Esophagus squamous epithelium (tissue), 5 donors: ENCODE measurements around the gene CRYAB. TPM values are rescaled to one million over a fixed set of nuclear protein-coding genes. Genes with fewer than 3 reads are reported as not detected.

ENCODE experiments used
- DNase-seq: peaks from one replicate; lab custom pipeline; 2025; lab: John Stamatoyannopoulos, UW
- H3K27ac ChIP-seq, 4 donors: fragments of 200-600 bp; sonication (generic); one replicate each; pipeline ENCODE4 v1.5.1; 2016 to 2019; ENCODE audit warnings: mild to moderate bottlenecking in 1 of 4
- H3K27me3 ChIP-seq, 4 donors: fragments of 200-600 bp; sonication (generic); 1 replicate in 3 of 4; 2 replicates in 1 of 4; pipeline versions ENCODE4 v1.5.1 to v1.6.0; 2017 to 2021; ENCODE audit warnings: antibody characterized with exemption in 1 of 4
- H3K36me3 ChIP-seq, 3 donors: fragments of 200-600 bp; sonication (generic); one replicate each; pipeline ENCODE4 v1.5.1; 2016 to 2019
- H3K4me1 ChIP-seq, 3 donors: fragments of 200-600 bp; sonication (generic); one replicate each; pipeline ENCODE4 v1.5.1; 2017 to 2019
- H3K4me3 ChIP-seq, 4 donors: fragments of 200-600 bp; sonication (generic); 1 replicate in 3 of 4; 2 replicates in 1 of 4; pipeline ENCODE4 v1.5.1; 2016 to 2019; ENCODE audit warnings: mild to moderate bottlenecking in 2 of 4, moderate library complexity in 1 of 4
- H3K9me3 ChIP-seq, 3 donors: fragments of 200-600 bp; sonication (generic); one replicate each; pipeline ENCODE4 v1.5.1; 2016 to 2019
- CTCF ChIP-seq, 6 experiments: fragments of 450-650 bp in 4 of 6; fragments of 200-600 bp in 2 of 6; sonication (generic) in 2 of 6; IDR thresholded peaks; one replicate each; pipeline ENCODE4 v1.5.1; 2016 to 2019; ENCODE audit warnings: antibody characterized with exemption in 6 of 6, mild to moderate bottlenecking in 4 of 6, moderate library complexity in 4 of 6
- POLR2A ChIP-seq, 4 donors: fragments of 450-650 bp; IDR thresholded peaks; one replicate each; pipeline ENCODE4 v1.6.1; 2017; ENCODE audit warnings: antibody characterized with exemption in 4 of 4, mild to moderate bottlenecking in 4 of 4, moderate library complexity in 3 of 4
- WGBS, 2 donors: methylation state at CpG; one replicate each; pipeline ENCODE4 v1.1.5; 2018; 5-methylcytosine and 5-hydroxymethylcytosine counted together
- intact Hi-C: fragments of 100-400 bp; cut with DNase I; formaldehyde crosslinking; loops from one replicate; pipeline ENCODE4 v1.15.0; 2022
- total RNA-seq, 4 donors: library from RNA; depleted of rRNA; stranded (reverse); fragments of >200 nt; gene quantifications; one replicate each; pipeline ENCODE4 v1.1.0, GENCODE V29; 2016
- donor health status: DM: yes; HTN: yes; CAD: no.

Gene CRYAB
- total RNA-seq, 4 donors from 2014 or later = 22.9 to 85.0 (median 45.2) TPM

- WGBS, 2 donors = 31 to 34% methylated on average over 6 of the region's 6 CpGs
- no peak for TF ChIP-seq POLR2A (IDR thresholded peaks at IDR 0.05)
- no peak for TF ChIP-seq CTCF (IDR thresholded peaks at IDR 0.05)
- Histone ChIP-seq H3K27me3 (no peaks in the 10 kb centered on the region), H3K4me3 (peak overlapping the region; percentile 41 to 75 (median 57)), H3K36me3 (peaks cover 0 to 36% (median 0%) of the 10 kb centered on the region in 3 donors), H3K27ac (peak overlapping the region; percentile 93 to 96 (median 94)), H3K9me3 (no peaks in the 10 kb centered on the region), H3K4me1 (peaks cover 6 to 23% (median 7%) of the 10 kb centered on the region in 3 donors)
- intact Hi-C loops = loop anchor here (5.0 to 10.0 kb wide), 2 partner anchors 45 to 98 kb away; no protein-coding TSS in a partner anchor
- DNase-seq = no peak
Measured at GRCh38 chr11:111879637-111879960, 32.0 kb downstream of the CRYAB start.

- peak within 1 kb of the TSS; percentile 41 to 75 (median 57) for H3K4me3 ChIP-seq
- peak; percentile 88 for DNase-seq
- H3K9me3 ChIP-seq = no peaks in the 10 kb centered on the region
- intact Hi-C loops = loop anchor here (5.0 to 10.0 kb wide), 2 partner anchors 46 to 98 kb away; no protein-coding TSS in a partner anchor
- H3K36me3 ChIP-seq = peaks cover 0 to 36% (median 0%) of the 10 kb centered on the region in 3 donors
- peaks cover 6 to 23% (median 7%) of the 10 kb centered on the region in 3 donors for H3K4me1 ChIP-seq
- no peaks in the 10 kb centered on the region for H3K27me3 ChIP-seq
- WGBS, 2 donors = 0% methylated on average over 20 to 46 of the region's 55 CpGs
- peak within 1 kb of the TSS; percentile 93 to 96 (median 94) for H3K27ac ChIP-seq
- TF ChIP-seq CTCF (IDR thresholded peaks at IDR 0.05) = peak; percentile 81 to 99 (median 98)
- TF ChIP-seq POLR2A (IDR thresholded peaks at IDR 0.05) = peak in 2 of 4 donors; percentile 25 to 65
Measured at GRCh38 chr11:111878849-111879636, 32.5 kb downstream of the CRYAB start, which contains the start of the genes CFAP68 and FDXACB1. TSS of gene CFAP68 (plus strand) at chr11:111879541. CDS start at chr11:111879561, 20 bp downstream. TSS of gene FDXACB1 (minus strand) at chr11:111879165. CDS start at chr11:111879132, 33 bp downstream.

GRCh38 chr11:111878385-111878848 lies 33.2 kb downstream of the CRYAB start:
- Histone ChIP-seq H3K4me3 (peak overlapping the region; percentile 41 to 75 (median 57)), H3K36me3 (peaks cover 0 to 30% (median 0%) of the 10 kb centered on the region in 3 donors), H3K27ac (peak overlapping the region; percentile 93 to 96 (median 94)), H3K9me3 (no peaks in the 10 kb centered on the region), H3K4me1 (peaks cover 6 to 23% (median 7%) of the 10 kb centered on the region in 3 donors), H3K27me3 (no peaks in the 10 kb centered on the region)
- 0% methylated on average over 11 to 13 of the region's 13 CpGs for WGBS, 2 donors
- no peak for DNase-seq
- TF ChIP-seq POLR2A (IDR thresholded peaks at IDR 0.05) (no peak), CTCF (IDR thresholded peaks at IDR 0.05) (no peak)
- intact Hi-C loops = loop anchor here (5.0 to 10.0 kb wide), 2 partner anchors 46 to 99 kb away; no protein-coding TSS in a partner anchor

- 46 to 57% methylated on average over 5 of the region's 5 CpGs for WGBS, 2 donors
- TF ChIP-seq CTCF (IDR thresholded peaks at IDR 0.05) (no peak), POLR2A (IDR thresholded peaks at IDR 0.05) (no peak)
- no peak for DNase-seq
- intact Hi-C loops = loop anchor here (10.0 kb wide), 1 partner anchor 53 kb away; no protein-coding TSS in a partner anchor
- H3K36me3 ChIP-seq = peaks cover 0 to 44% (median 0%) of the 10 kb centered on the region in 3 donors
- peak overlapping the region; percentile 91 to 95 (median 92) for H3K27ac ChIP-seq
- peak overlapping the region; percentile 80 to 86 (median 84) for H3K4me3 ChIP-seq
- peaks cover 6 to 22% (median 13%) of the 10 kb centered on the region in 3 donors for H3K4me1 ChIP-seq
- no peaks in the 10 kb centered on the region for H3K27me3 ChIP-seq
- no peaks in the 10 kb centered on the region for H3K9me3 ChIP-seq
Measured at GRCh38 chr11:111871693-111872161, 39.8 kb downstream of the CRYAB start.
